ENCODE data around the gene LINGO3. TPM values are rescaled to one million over a fixed set of nuclear protein-coding genes. Genes with fewer than 3 reads are reported as not detected.

Gene LINGO3
- total RNA-seq, 6 donors from 2014 or later: 0.10 to 0.61 (median 0.17) TPM; not detected in 3

DNA sequence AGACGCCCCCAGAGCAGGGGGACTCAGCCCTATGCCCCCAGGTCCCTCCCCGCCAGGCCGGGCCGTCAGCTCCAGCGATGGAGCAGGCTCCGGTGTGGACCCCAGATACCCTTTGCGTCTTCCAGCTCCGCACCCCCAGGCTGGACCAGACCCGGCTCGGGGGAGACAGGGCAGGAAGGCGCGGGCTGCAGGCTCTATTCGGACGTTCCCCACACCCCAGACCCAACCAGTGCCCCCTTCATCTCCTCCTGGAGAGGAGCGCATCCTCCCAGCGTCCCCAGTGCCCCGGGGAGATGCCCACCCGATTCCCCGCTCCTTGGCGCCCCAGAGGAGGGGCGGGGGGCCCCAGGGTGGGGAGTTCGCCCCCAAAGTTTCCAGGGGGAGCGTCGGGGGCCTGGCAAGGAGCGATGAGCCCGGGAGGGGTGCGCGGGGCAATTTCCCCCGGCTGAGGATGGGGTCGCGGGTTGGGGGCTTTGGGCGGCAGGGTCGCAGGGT lies 389 bp downstream of the LINGO3 start:
- WGBS, 2 donors: 27 to 36% methylated on average over 10 to 17 of the region's 33 CpGs
- H3K27me3 ChIP-seq: peaks cover under 1 to 34% (median 23%) of the 10 kb centered on the region in 4 donors
- H3K9me3 ChIP-seq: no peaks in the 10 kb centered on the region
- ATAC-seq (ENCODE audit: low FRiP score in 2 of 2): no peak
- no peaks in the 10 kb centered on the region for H3K36me3 ChIP-seq
- DNase-seq: peak in 1 of 2 donors; percentile 72
- TF ChIP-seq POLR2AphosphoS5 (IDR thresholded peaks at IDR 0.05) (no peak), POLR2A (IDR thresholded peaks at IDR 0.05) (no peak), EP300 (IDR thresholded peaks at IDR 0.05) (no peak)
- TF ChIP-seq, protein P1, sequence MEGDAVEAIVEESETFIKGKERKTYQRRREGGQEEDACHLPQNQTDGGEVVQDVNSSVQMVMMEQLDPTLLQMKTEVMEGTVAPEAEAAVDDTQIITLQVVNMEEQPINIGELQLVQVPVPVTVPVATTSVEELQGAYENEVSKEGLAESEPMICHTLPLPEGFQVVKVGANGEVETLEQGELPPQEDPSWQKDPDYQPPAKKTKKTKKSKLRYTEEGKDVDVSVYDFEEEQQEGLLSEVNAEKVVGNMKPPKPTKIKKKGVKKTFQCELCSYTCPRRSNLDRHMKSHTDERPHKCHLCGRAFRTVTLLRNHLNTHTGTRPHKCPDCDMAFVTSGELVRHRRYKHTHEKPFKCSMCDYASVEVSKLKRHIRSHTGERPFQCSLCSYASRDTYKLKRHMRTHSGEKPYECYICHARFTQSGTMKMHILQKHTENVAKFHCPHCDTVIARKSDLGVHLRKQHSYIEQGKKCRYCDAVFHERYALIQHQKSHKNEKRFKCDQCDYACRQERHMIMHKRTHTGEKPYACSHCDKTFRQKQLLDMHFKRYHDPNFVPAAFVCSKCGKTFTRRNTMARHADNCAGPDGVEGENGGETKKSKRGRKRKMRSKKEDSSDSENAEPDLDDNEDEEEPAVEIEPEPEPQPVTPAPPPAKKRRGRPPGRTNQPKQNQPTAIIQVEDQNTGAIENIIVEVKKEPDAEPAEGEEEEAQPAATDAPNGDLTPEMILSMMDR (IDR thresholded peaks at IDR 0.05): no peak
- H3K27ac ChIP-seq: no peak overlapping the region
- H3K4me1 ChIP-seq: peaks cover 1 to 16% (median 10%) of the 10 kb centered on the region in 4 donors
- no peak overlapping the region for H3K4me3 ChIP-seq

DNA sequence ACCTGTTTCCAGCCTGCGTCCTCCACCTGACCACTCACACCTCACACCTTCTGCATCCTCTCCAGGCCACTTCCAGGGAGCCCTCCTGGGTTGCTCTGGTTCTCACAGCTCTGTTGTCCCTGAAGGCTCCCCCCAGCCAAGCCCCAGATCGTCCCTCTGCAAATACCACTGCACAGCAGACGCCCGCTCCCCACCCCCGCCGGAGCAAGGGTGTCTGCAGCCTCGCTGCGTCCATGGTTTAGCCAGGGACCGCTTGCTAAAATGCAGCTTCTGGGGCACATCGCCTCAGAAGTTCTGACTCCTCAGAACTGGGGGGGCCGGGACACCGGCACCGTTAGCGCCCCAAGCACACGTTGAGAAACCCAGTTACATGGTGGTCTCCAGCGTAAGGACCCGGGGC lies 983 bp downstream of the LINGO3 start:
- Histone ChIP-seq H3K27me3 (peaks cover 2 to 33% (median 23%) of the 10 kb centered on the region in 4 donors), H3K4me1 (peaks cover 5 to 22% (median 15%) of the 10 kb centered on the region in 4 donors), H3K36me3 (no peaks in the 10 kb centered on the region), H3K9me3 (no peaks in the 10 kb centered on the region), H3K4me3 (no peak overlapping the region), H3K27ac (no peak overlapping the region)
- ATAC-seq (ENCODE audit: low FRiP score in 2 of 2) (no peak), DNase-seq (peak in 1 of 2 donors; percentile 67)
- 39 to 59% methylated on average over 2 to 13 of the region's 17 CpGs for WGBS, 2 donors
- TF ChIP-seq EP300 (IDR thresholded peaks at IDR 0.05) (no peak), POLR2A (IDR thresholded peaks at IDR 0.05) (no peak), POLR2AphosphoS5 (IDR thresholded peaks at IDR 0.05) (no peak)
- TF ChIP-seq, protein P1 (IDR thresholded peaks at IDR 0.05): no peak

DNA sequence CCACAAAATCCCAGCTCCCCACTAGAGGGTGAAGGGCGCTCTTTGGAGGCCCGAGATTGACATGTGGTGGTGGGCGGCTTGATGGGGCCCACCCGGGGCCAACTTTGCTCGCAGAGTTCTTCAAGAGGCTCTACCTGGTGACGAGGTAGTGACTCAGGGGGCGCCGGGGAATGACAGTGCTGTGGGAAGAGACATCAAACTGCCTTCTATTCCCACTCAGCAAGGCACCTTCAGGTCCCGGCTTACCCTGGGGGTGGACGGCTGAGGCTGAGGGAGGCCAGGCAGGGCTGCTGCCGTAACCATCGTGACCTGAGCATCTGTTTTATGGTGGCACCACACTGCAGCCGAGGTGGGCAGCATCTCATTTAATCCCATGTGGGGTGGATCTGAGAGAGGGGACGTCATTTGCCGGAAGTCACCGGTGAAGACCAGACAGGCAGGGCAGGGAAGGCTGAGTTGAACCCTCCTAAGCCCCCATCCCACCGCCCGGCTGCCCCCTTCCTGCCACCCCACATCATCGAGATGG lies 1.6 kb downstream of the LINGO3 start:
- TF ChIP-seq, protein P1 (IDR thresholded peaks at IDR 0.05): no peak
- TF ChIP-seq POLR2AphosphoS5 (IDR thresholded peaks at IDR 0.05): no peak
- no peak for TF ChIP-seq POLR2A (IDR thresholded peaks at IDR 0.05)
- no peak for TF ChIP-seq EP300 (IDR thresholded peaks at IDR 0.05)
- H3K4me3 ChIP-seq: no peak overlapping the region
- peaks cover 5 to 22% (median 15%) of the 10 kb centered on the region in 4 donors for H3K4me1 ChIP-seq
- H3K9me3 ChIP-seq: no peaks in the 10 kb centered on the region
- H3K27ac ChIP-seq: no peak overlapping the region
- WGBS, 2 donors: 70 to 72% methylated on average over 12 to 18 of the region's 19 CpGs
- ATAC-seq (ENCODE audit: low FRiP score in 2 of 2) (no peak), DNase-seq (no peak)
- peaks cover 2 to 33% (median 23%) of the 10 kb centered on the region in 4 donors for H3K27me3 ChIP-seq
- no peaks in the 10 kb centered on the region for H3K36me3 ChIP-seq

DNA sequence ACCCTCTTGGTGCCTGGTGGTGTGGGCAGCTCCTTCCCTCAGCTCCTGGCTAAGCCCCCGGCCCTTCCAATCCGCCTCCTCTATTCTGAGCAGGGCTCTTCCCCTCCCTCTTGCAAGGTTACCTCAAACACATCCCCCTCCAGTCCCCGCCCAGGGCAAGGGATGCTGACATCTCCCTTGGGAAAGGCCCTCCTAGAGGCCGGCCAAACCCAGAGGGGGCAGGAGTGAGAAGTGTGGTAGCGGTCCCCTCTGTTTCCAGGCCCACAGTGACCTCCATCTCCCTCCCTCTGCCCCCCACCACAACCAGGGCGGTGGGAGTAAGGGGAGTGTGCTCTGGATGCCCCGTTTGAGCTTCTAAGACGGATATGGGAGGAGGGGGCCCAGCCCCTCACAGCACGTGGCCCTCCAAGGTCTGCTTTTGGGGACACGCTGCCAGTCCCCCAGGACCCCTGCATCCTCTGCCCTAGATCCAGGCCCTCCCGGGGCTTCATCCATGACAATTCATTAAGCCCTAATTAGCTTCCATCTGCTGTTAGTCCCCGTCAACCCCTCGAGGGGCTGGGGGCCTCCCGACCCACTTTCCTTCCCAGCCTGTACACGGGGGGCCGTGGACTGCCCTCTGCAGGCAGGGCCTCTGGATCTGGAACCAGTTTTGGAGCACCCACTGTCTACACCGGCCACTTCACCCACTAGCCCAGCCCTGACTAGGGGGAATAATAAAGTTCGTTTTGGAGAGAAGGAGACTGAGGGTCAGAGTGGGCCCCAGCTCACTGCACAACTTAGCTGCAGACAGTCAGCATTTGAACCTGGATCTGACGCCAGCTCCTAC lies 2.3 kb downstream of the LINGO3 start:
- Histone ChIP-seq H3K36me3 (no peaks in the 10 kb centered on the region), H3K9me3 (no peaks in the 10 kb centered on the region), H3K4me1 (peaks cover 5 to 22% (median 15%) of the 10 kb centered on the region in 4 donors), H3K27ac (no peak overlapping the region), H3K27me3 (peaks cover 2 to 36% (median 24%) of the 10 kb centered on the region in 4 donors), H3K4me3 (no peak overlapping the region)
- TF ChIP-seq POLR2A (IDR thresholded peaks at IDR 0.05): no peak
- TF ChIP-seq, protein P1 (IDR thresholded peaks at IDR 0.05): no peak
- no peak for TF ChIP-seq EP300 (IDR thresholded peaks at IDR 0.05)
- no peak for TF ChIP-seq POLR2AphosphoS5 (IDR thresholded peaks at IDR 0.05)
- WGBS, 2 donors: 68 to 74% methylated on average over 16 to 19 of the region's 19 CpGs
- DNase-seq (no peak), ATAC-seq (ENCODE audit: low FRiP score in 2 of 2) (no peak)
